Measurements from ENCODE around the gene ZFAND2B. TPM values are rescaled to one million over a fixed set of nuclear protein-coding genes. Genes with fewer than 3 reads are reported as not detected.

ZFAND2B gene
- total RNA-seq, 1 experiment from 2014 or later: 19.5 TPM

DNA sequence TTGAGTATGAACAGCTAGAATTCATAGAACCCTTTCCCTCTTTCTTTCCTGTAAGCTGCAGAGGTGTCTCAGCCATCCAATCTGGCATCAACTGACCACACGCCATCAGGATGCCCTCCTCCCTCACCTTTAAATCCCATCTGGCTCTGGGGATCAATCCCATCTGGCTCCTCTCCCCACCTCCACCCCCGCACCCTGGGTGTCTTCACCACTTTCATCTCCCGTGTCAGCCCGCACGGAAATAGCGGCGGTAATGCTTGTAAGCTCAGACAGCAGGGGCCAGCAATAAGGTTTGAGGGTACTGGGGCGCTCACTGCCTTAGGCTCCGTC, 46.0 kb downstream of the ZFAND2B start:
- no peak for TF ChIP-seq ZNF232 (CRISPR knock-in tag; IDR thresholded peaks at IDR 0.05)
- no peak for TF ChIP-seq CBFB (CRISPR knock-in tag; IDR thresholded peaks at IDR 0.05; ENCODE audit: low read depth)
- Mint-ChIP-seq H3K4me3 (peak overlapping the region; percentile 79), H3K9me3 (no peaks in the 10 kb centered on the region), H3K36me3 (peaks cover 19% of the 10 kb centered on the region; the same call in 1 of the 2 replicates), H3K27ac (peak overlapping the region; percentile 41; the same call in 1 of the 2 replicates), H3K4me1 (peaks cover 25% of the 10 kb centered on the region), H3K27me3 (ENCODE audit: low read depth) (peaks cover 57% of the 10 kb centered on the region)
- ChIA-PET POLR2A (interaction anchor here (1.3 to 2.5 kb wide), 5 partner anchors 27 to 76 kb away, joined by 4 to 15 read pairs (median 9); partner anchors contain the start of genes ABCB6, CNPPD1, DNAJB2 and ZFAND2B), CTCF (interaction anchor here (0.7 to 4.7 kb wide), 7 partner anchors 25 to 257 kb away, joined by 3 to 33 read pairs (median 6); partner anchors contain the start of gene ABCB6)
- DNase-seq (ENCODE audit: low spot score) (no peak), ATAC-seq (no peak)

DNA sequence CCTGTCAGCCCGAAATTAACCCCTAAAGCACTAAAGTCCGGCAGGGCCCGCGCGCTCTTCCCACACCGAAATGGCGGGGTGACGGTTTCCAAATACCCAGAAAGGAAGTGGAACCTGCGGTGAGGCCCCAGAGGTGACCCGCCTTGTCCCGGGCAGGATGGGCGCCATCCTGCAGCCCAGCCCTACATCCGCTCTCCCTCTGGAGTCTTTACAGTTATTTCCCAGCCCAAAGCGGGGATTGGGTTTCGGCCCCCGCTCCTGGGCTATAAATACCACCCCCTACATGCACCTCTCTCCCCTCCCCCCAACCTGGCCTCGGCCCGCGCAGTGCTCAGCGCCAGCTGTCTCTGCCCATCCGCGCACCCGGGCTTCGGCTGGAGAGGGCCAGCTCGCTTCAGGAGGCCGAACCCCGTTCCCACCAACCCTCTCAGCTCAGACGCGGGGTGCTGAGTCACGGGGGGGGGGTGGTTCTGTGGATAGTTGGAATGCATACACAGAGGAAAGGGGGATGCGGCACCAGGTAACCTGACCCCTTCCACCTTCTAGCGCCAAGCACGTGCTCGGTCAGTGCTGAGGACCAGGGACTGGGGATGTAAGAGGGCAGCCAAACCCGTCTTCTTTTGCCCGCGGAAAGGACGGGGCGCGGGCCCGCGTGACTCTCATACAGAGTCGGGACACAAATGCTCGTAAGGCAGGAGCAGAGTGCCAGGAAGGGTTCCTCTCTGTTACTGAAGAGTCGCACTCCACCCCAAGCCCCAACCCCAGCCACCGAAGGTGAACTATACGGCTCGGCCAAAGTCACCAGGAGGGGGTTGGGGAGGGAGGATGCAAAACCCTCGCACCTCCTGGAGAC, 46.5 kb downstream of the ZFAND2B start, which contains the start of gene TUBA4B:
TUBA4B (plus strand) TSS at position 344 of the 853 bp plus-strand sequence; CDS start at position 509, 165 bp downstream.
- peaks cover 19% of the 10 kb centered on the region; the same call in 1 of the 2 replicates for H3K36me3 Mint-ChIP-seq
- ChIA-PET POLR2A (interaction anchor here (0.6 to 2.5 kb wide), 9 partner anchors 16 to 77 kb away, joined by 3 to 15 read pairs (median 7); partner anchors contain the start of genes ABCB6, CNPPD1, DNAJB2 and ZFAND2B), CTCF (interaction anchor here (0.6 to 4.7 kb wide), 14 partner anchors 21 to 257 kb away, joined by 3 to 33 read pairs (median 4); partner anchors contain the start of genes ABCB6, DNAJB2 and DNPEP)
- peak; percentile 52 for ATAC-seq
- peak within 1 kb of the TSS; percentile 41; the same call in 1 of the 2 replicates for H3K27ac Mint-ChIP-seq
- H3K4me3 Mint-ChIP-seq: peak within 1 kb of the TSS; percentile 79
- peak; percentile 70 for DNase-seq (ENCODE audit: low spot score)
- peaks cover 25% of the 10 kb centered on the region for H3K4me1 Mint-ChIP-seq
- no peaks in the 10 kb centered on the region for H3K9me3 Mint-ChIP-seq
- peaks cover 62% of the 10 kb centered on the region for H3K27me3 Mint-ChIP-seq (ENCODE audit: low read depth)
- 0 out of 2 replicates have a peak, but pooled peaks have one; percentile 41 for TF ChIP-seq SP1 (CRISPR knock-in tag; conservative IDR thresholded peaks at IDR 0.05)
- TF ChIP-seq, protein P1, sequence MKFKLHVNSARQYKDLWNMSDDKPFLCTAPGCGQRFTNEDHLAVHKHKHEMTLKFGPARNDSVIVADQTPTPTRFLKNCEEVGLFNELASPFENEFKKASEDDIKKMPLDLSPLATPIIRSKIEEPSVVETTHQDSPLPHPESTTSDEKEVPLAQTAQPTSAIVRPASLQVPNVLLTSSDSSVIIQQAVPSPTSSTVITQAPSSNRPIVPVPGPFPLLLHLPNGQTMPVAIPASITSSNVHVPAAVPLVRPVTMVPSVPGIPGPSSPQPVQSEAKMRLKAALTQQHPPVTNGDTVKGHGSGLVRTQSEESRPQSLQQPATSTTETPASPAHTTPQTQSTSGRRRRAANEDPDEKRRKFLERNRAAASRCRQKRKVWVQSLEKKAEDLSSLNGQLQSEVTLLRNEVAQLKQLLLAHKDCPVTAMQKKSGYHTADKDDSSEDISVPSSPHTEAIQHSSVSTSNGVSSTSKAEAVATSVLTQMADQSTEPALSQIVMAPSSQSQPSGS (CRISPR knock-in tag; IDR thresholded peaks at IDR 0.05; ENCODE audit: borderline replicate concordance, low read depth): no peak
- TF ChIP-seq, protein P2, sequence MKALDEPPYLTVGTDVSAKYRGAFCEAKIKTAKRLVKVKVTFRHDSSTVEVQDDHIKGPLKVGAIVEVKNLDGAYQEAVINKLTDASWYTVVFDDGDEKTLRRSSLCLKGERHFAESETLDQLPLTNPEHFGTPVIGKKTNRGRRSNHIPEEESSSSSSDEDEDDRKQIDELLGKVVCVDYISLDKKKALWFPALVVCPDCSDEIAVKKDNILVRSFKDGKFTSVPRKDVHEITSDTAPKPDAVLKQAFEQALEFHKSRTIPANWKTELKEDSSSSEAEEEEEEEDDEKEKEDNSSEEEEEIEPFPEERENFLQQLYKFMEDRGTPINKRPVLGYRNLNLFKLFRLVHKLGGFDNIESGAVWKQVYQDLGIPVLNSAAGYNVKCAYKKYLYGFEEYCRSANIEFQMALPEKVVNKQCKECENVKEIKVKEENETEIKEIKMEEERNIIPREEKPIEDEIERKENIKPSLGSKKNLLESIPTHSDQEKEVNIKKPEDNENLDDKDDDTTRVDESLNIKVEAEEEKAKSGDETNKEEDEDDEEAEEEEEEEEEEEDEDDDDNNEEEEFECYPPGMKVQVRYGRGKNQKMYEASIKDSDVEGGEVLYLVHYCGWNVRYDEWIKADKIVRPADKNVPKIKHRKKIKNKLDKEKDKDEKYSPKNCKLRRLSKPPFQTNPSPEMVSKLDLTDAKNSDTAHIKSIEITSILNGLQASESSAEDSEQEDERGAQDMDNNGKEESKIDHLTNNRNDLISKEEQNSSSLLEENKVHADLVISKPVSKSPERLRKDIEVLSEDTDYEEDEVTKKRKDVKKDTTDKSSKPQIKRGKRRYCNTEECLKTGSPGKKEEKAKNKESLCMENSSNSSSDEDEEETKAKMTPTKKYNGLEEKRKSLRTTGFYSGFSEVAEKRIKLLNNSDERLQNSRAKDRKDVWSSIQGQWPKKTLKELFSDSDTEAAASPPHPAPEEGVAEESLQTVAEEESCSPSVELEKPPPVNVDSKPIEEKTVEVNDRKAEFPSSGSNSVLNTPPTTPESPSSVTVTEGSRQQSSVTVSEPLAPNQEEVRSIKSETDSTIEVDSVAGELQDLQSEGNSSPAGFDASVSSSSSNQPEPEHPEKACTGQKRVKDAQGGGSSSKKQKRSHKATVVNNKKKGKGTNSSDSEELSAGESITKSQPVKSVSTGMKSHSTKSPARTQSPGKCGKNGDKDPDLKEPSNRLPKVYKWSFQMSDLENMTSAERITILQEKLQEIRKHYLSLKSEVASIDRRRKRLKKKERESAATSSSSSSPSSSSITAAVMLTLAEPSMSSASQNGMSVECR (CRISPR knock-in tag; IDR thresholded peaks at IDR 0.05; ENCODE audit: borderline replicate concordance): 0 out of 2 replicates have a peak, but pooled peaks have one; percentile 60
- TF ChIP-seq, protein P3, sequence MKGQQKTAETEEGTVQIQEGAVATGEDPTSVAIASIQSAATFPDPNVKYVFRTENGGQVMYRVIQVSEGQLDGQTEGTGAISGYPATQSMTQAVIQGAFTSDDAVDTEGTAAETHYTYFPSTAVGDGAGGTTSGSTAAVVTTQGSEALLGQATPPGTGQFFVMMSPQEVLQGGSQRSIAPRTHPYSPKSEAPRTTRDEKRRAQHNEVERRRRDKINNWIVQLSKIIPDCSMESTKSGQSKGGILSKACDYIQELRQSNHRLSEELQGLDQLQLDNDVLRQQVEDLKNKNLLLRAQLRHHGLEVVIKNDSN (CRISPR knock-in tag; IDR thresholded peaks at IDR 0.05): peak; percentile 64
- TF ChIP-seq, protein P4, sequence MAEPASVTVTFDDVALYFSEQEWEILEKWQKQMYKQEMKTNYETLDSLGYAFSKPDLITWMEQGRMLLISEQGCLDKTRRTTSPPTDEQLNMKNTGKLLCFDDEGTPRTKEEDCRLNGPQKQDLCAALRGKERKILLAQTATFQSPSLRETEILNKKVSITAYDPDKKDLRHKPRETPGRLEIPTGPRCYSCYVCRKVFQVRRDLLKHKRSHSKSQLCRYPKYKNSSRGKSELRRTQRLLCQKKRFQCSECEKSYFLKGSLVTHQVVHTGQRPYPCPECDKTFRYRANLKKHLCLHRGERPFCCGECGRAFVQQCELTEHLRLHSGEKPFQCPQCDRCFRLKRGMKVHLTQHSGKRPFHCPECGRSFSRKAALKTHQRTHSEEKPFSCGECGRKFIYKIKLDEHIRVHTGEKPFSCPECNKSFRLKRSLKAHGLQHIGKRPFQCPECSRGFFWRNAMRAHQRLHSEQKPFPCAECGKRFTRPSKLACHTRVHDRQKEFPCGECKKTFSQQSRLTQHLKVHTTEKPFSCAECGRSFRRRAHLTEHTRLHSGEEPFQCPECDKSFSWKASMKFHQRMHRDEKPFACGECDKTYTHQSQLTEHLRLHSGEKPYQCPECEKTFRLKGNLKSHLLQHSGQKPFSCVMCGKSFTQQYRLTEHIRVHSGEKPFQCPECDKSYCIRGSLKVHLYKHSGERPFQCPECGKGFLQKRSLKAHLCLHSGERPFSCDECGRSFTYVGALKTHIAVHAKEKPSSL (CRISPR knock-in tag; conservative IDR thresholded peaks at IDR 0.05): no peak
- TF ChIP-seq, protein P5, sequence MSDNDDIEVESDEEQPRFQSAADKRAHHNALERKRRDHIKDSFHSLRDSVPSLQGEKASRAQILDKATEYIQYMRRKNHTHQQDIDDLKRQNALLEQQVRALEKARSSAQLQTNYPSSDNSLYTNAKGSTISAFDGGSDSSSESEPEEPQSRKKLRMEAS (CRISPR knock-in tag; IDR thresholded peaks at IDR 0.05): peak; percentile 99
- no peak for TF ChIP-seq ZNF396 (CRISPR knock-in tag; IDR thresholded peaks at IDR 0.05; ENCODE audit: borderline replicate concordance)
- TF ChIP-seq JUN (CRISPR knock-in tag; IDR thresholded peaks at IDR 0.05): no peak
- TF ChIP-seq TEAD1 (CRISPR knock-in tag; IDR thresholded peaks at IDR 0.05): no peak
- TF ChIP-seq, protein P6, sequence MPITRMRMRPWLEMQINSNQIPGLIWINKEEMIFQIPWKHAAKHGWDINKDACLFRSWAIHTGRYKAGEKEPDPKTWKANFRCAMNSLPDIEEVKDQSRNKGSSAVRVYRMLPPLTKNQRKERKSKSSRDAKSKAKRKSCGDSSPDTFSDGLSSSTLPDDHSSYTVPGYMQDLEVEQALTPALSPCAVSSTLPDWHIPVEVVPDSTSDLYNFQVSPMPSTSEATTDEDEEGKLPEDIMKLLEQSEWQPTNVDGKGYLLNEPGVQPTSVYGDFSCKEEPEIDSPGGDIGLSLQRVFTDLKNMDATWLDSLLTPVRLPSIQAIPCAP (CRISPR knock-in tag; IDR thresholded peaks at IDR 0.05): peak; percentile 75; the same call in 1 of the 2 replicates
- TF ChIP-seq, protein P7, sequence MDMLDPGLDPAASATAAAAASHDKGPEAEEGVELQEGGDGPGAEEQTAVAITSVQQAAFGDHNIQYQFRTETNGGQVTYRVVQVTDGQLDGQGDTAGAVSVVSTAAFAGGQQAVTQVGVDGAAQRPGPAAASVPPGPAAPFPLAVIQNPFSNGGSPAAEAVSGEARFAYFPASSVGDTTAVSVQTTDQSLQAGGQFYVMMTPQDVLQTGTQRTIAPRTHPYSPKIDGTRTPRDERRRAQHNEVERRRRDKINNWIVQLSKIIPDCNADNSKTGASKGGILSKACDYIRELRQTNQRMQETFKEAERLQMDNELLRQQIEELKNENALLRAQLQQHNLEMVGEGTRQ (CRISPR knock-in tag; IDR thresholded peaks at IDR 0.05): peak; percentile 39
- TF ChIP-seq ZNF423 (CRISPR knock-in tag; IDR thresholded peaks at IDR 0.05): no peak
- TF ChIP-seq ZNF263 (CRISPR knock-in tag; IDR thresholded peaks at IDR 0.05; ENCODE audit: low read depth): 0 out of 2 replicates have a peak, but pooled peaks have one; percentile 31
- TF ChIP-seq, protein P8, sequence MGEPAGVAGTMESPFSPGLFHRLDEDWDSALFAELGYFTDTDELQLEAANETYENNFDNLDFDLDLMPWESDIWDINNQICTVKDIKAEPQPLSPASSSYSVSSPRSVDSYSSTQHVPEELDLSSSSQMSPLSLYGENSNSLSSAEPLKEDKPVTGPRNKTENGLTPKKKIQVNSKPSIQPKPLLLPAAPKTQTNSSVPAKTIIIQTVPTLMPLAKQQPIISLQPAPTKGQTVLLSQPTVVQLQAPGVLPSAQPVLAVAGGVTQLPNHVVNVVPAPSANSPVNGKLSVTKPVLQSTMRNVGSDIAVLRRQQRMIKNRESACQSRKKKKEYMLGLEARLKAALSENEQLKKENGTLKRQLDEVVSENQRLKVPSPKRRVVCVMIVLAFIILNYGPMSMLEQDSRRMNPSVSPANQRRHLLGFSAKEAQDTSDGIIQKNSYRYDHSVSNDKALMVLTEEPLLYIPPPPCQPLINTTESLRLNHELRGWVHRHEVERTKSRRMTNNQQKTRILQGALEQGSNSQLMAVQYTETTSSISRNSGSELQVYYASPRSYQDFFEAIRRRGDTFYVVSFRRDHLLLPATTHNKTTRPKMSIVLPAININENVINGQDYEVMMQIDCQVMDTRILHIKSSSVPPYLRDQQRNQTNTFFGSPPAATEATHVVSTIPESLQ (CRISPR knock-in tag; IDR thresholded peaks at IDR 0.05): no peak
- TF ChIP-seq NFE2L1 (CRISPR knock-in tag; IDR thresholded peaks at IDR 0.05): peak; percentile 79
